GM12878 (cell line): ENCODE measurements around the gene REV1. TPM values are rescaled to one million over a fixed set of nuclear protein-coding genes. Genes with fewer than 3 reads are reported as not detected.

Experiments used
- ATAC-seq: fragments of 200-7000 bp; cut with Tn5 transposase; 3 replicates; pipeline ENCODE4 v1.9.1; 2020; ENCODE audit warnings: mild to moderate bottlenecking, moderate library complexity
- BruUV-seq: library from RNA; stranded (reverse); fragments of 400-500 nt; replicated peaks from 2 replicates; lab custom pipeline; 2021; lab: Mats Ljungman, UMichigan
- CTCF ChIA-PET: fragments of 300-600 bp; sonication (Branson Sonifier 250); formaldehyde crosslinking; extraction: SDS; loops from one replicate; lab custom pipeline; 2021; ENCODE audit warnings: inconsistent platforms; lab: Yijun Ruan, JAX
- POLR2A ChIA-PET: fragments of 350-600 bp; formaldehyde crosslinking; extraction: SDS; loops from one replicate; lab custom pipeline; 2021; ENCODE audit warnings: inconsistent platforms; lab: Charles Lee
- RAD21 ChIA-PET: fragments of 300-600 bp; sonication (Branson Sonifier 250); formaldehyde crosslinking; loops from one replicate; lab custom pipeline; 2023; ENCODE audit warnings: antibody characterized with exemption; ENCODE audit not compliant: unreplicated experiment; lab: Charles Lee
- SMC1A ChIA-PET: fragments of 300-600 bp; sonication (Branson Sonifier 250); formaldehyde crosslinking; loops from one replicate; lab custom pipeline; 2023; ENCODE audit not compliant: unreplicated experiment, uncharacterized antibody; lab: Charles Lee
- DNase-seq: peaks from one replicate; pipeline ENCODE4 v3.0.0-alpha.2; 2011; ENCODE audit warnings: low read depth, low spot score
- FAIRE-seq: peaks from 3 replicates; lab custom pipeline; 2011; peaks lifted over from hg19 to GRCh38; lab: Jason Lieb, UNC
- H2AFZ ChIP-seq: 2 replicates; pipeline ENCODE4 v1.6.0; 2011; ENCODE audit warnings: low read depth, low read length, control low read depth; ENCODE audit not compliant: control insufficient read depth
- H3K27ac ChIP-seq: 2 replicates; pipeline ENCODE4 v1.5.1; 2011; ENCODE audit warnings: control low read depth; ENCODE audit not compliant: control insufficient read depth, insufficient read depth
- H3K27me3 ChIP-seq, 2 experiments: replicated peaks in 1 of 2; 2 replicates each; pipeline versions ENCODE4 v1.6.0 to v1.6.1; 2011; ENCODE audit warnings: low read length in 1 of 2; ENCODE audit not compliant: control insufficient read depth in 2 of 2, insufficient read depth in 2 of 2
- H3K36me3 ChIP-seq, 2 experiments: 2 replicates each; pipeline ENCODE4 v1.5.1; 2011; ENCODE audit warnings: low read length in 1 of 2; ENCODE audit not compliant: control insufficient read depth in 2 of 2, insufficient read depth in 2 of 2
- H3K4me1 ChIP-seq: 2 replicates; pipeline ENCODE4 v1.6.1; 2011; ENCODE audit warnings: mild to moderate bottlenecking, low read length, moderate library complexity, mixed read lengths; ENCODE audit not compliant: control insufficient read depth, insufficient read depth
- H3K4me2 ChIP-seq: 2 replicates; pipeline ENCODE4 v1.6.0; 2011; ENCODE audit warnings: control low read depth; ENCODE audit not compliant: control insufficient read depth, insufficient read depth
- H3K4me3 ChIP-seq: fragments of 200-600 bp; sonication (generic); 2 replicates; pipeline ENCODE4 v1.5.1; 2016
- H3K79me2 ChIP-seq: 2 replicates; pipeline ENCODE4 v1.6.0; 2011; ENCODE audit warnings: low read length; ENCODE audit not compliant: control insufficient read depth, insufficient read depth
- H3K9ac ChIP-seq: 2 replicates; pipeline ENCODE4 v1.8.0; 2011; ENCODE audit warnings: low read length, control low read depth, mixed read lengths; ENCODE audit not compliant: control insufficient read depth, insufficient read depth
- H3K9me3 ChIP-seq: replicated peaks from 3 replicates; pipeline ENCODE4 v1.5.1; 2011; ENCODE audit warnings: mild to moderate bottlenecking, low read length; ENCODE audit not compliant: control insufficient read depth, insufficient read depth
- H4K20me1 ChIP-seq: 2 replicates; pipeline ENCODE4 v1.6.0; 2011; ENCODE audit not compliant: control insufficient read depth, insufficient read depth
- ASH2L ChIP-seq: fragments of 300-600, 200-600 bp; sonication (generic); IDR thresholded peaks from 2 replicates; pipeline ENCODE4 v1.6.1; 2017; ENCODE audit warnings: low read depth, mild to moderate bottlenecking, borderline replicate concordance
- CBX5 ChIP-seq: sonication (generic); IDR thresholded peaks from 2 replicates; pipeline ENCODE4 v1.6.1; 2016; ENCODE audit warnings: low read depth, moderate library complexity, mild to moderate bottlenecking, inconsistent platforms
- CHD4 ChIP-seq: fragments of 200-600 bp; sonication (generic); IDR thresholded peaks from 2 replicates; pipeline ENCODE4 v1.6.1; 2016; ENCODE audit warnings: mild to moderate bottlenecking
- CREM ChIP-seq: IDR thresholded peaks from 2 replicates; pipeline ENCODE4 v1.6.1; 2014; ENCODE audit warnings: antibody characterized with exemption, low read depth
- DPF2 ChIP-seq: fragments of 450-650 bp; IDR thresholded peaks from 2 replicates; pipeline ENCODE4 v1.6.1; 2017; ENCODE audit warnings: mild to moderate bottlenecking
- HDGF ChIP-seq: fragments of 450-650 bp; IDR thresholded peaks from 2 replicates; pipeline ENCODE4 v1.6.1; 2016; ENCODE audit warnings: antibody characterized with exemption
- MXI1 ChIP-seq: fragments of 150-350 bp; IDR thresholded peaks from 2 replicates; pipeline ENCODE4 v1.6.1; 2011; ENCODE audit warnings: low read depth, mild to moderate bottlenecking, inconsistent platforms, low read length, improper control_type of control experiment
- MYB ChIP-seq: fragments of 150-350 bp; IDR thresholded peaks from 2 replicates; pipeline ENCODE4 v1.6.1; 2014; ENCODE audit warnings: mild to moderate bottlenecking, low read depth, low read length, borderline replicate concordance
- NFYA ChIP-seq: IDR thresholded peaks from 2 replicates; pipeline ENCODE4 v1.6.1; 2011; ENCODE audit warnings: low read depth, mild to moderate bottlenecking, low read length, improper control_type of control experiment, borderline replicate concordance
- RELA ChIP-seq: fragments of 450-650 bp; IDR thresholded peaks from 2 replicates; pipeline ENCODE4 v1.8.0; 2014; ENCODE audit warnings: borderline replicate concordance; ENCODE audit not compliant: partially characterized antibody
- SMAD5 ChIP-seq: IDR thresholded peaks from 2 replicates; pipeline ENCODE4 v1.6.1; 2016; ENCODE audit warnings: antibody characterized with exemption, low read depth
- SMARCA5 ChIP-seq: fragments of 450-650 bp; IDR thresholded peaks from 2 replicates; pipeline ENCODE4 v1.6.1; 2017; ENCODE audit warnings: mild to moderate bottlenecking
- ZNF207 ChIP-seq: fragments of 450-650 bp; IDR thresholded peaks from 2 replicates; pipeline ENCODE4 v1.6.1; 2014; ENCODE audit warnings: antibody characterized with exemption, mild to moderate bottlenecking, borderline replicate concordance
- ZNF24 ChIP-seq: fragments of 450-650 bp; IDR thresholded peaks from 2 replicates; pipeline ENCODE4 v1.6.1; 2017; ENCODE audit warnings: antibody characterized with exemption, mild to moderate bottlenecking
- ZNF622 ChIP-seq: fragments of 450-650 bp; IDR thresholded peaks from 2 replicates; pipeline ENCODE4 v1.6.1; 2017; ENCODE audit warnings: mild to moderate bottlenecking, inconsistent platforms
- in situ Hi-C: fragments of 300-500 bp; cut with MboI; formaldehyde crosslinking; loops from 9 replicates; pipeline ENCODE4 v1.14.3; 2018; ENCODE audit warnings: mixed read lengths
- intact Hi-C: fragments of 100-400 bp; cut with micrococcal nuclease; formaldehyde crosslinking; loops from one replicate; pipeline ENCODE4 v1.14.2; 2022; ENCODE audit not compliant: unreplicated experiment
- polyA plus RNA-seq, 11 experiments: library from polyadenylated mRNA; depleted of rRNA in 4 of 11; unstranded in 6 of 11; stranded (reverse) in 5 of 11; fragments of >200 nt; fragmentation: Nextera tagmentation in 4 of 11; fragmentation: Illumina TruSeq in 1 of 11; extraction: Ambion mirVana in 4 of 11; extraction: Trizol in 1 of 11; gene quantifications; 1 replicate in 1 of 11; 2 replicates in 10 of 11; pipeline versions ENCODE4 v1.2.1 to v1.2.3, GENCODE V29; 2011 to 2016; ENCODE audit warnings: inconsistent platforms in 2 of 11, missing spikeins in 2 of 11, low read depth in 1 of 11
- total RNA-seq, 4 experiments: library from RNA; depleted of rRNA in 3 of 4; stranded (reverse); fragments of >200 nt in 3 of 4; fragmentation: Illumina TruSeq in 1 of 4; extraction: Trizol in 1 of 4; gene quantifications; 2 replicates each; pipeline versions ENCODE4 v1.2.1 to v1.2.3, GENCODE V29; 2013 to 2021
- TF ChIP-seq, protein P1 (sequence below): fragments of 150-350 bp; IDR thresholded peaks from 2 replicates; pipeline ENCODE4 v1.6.1; 2016; ENCODE audit warnings: low read depth, low read length
- TF ChIP-seq, protein P2 (sequence below): IDR thresholded peaks from 2 replicates; pipeline ENCODE4 v1.6.1; 2012; ENCODE audit warnings: low read depth, low read length, improper control_type of control experiment
- TF ChIP-seq, protein P3 (sequence below): IDR thresholded peaks from 2 replicates; pipeline ENCODE4 v1.6.1; 2011; ENCODE audit warnings: low read depth, mild to moderate bottlenecking, low read length, moderate library complexity, borderline replicate concordance; ENCODE audit errors: extremely low read depth

REV1 gene
- total and polyA plus RNA-seq, 10 of the 15 experiments (the other 5 are each of a cell fraction or from before 2014, with no cell fraction given), result 11.3 to 46.8 (median 29.0) TPM

GRCh38 chr2:99374747-99375146, 115.1 kb downstream of the REV1 start:
- BruUV-seq, result no TSS peak
- Histone ChIP-seq H3K4me3 (no peak overlapping the region), H3K9ac (no peak overlapping the region), H3K4me2 (no peak overlapping the region), H4K20me1 (no peaks in the 10 kb centered on the region), H3K27ac (no peak overlapping the region), H3K9me3 (no peaks in the 10 kb centered on the region), H3K4me1 (0 out of 2 replicates have a peak, but pooled peaks cover 4% of the 10 kb centered on the region), H2AFZ (no peak overlapping the region), H3K79me2 (no peaks in the 10 kb centered on the region), H3K27me3 (no peaks in the 10 kb centered on the region), H3K36me3 (peaks cover 3 to 21% of the 10 kb centered on the region in 2 experiments)
- CTCF ChIA-PET, result interaction anchor here (2.6 kb wide), 1 partner anchor 10 kb away, joined by 9 read pairs; no protein-coding TSS in a partner anchor
- intact Hi-C loops, result no loop called here
- no peak for ATAC-seq
- TF ChIP-seq CREM (no peak), CHD4 (no peak), ZNF622 (no peak), ZNF207 (no peak), ASH2L (no peak), MYB (no peak), MXI1 (no peak), NFYA (no peak), DPF2 (no peak), HDGF (no peak), CBX5 (no peak), SMARCA5 (no peak), ZNF24 (no peak), RELA (no peak), SMAD5 (no peak)
- TF ChIP-seq, protein P1, sequence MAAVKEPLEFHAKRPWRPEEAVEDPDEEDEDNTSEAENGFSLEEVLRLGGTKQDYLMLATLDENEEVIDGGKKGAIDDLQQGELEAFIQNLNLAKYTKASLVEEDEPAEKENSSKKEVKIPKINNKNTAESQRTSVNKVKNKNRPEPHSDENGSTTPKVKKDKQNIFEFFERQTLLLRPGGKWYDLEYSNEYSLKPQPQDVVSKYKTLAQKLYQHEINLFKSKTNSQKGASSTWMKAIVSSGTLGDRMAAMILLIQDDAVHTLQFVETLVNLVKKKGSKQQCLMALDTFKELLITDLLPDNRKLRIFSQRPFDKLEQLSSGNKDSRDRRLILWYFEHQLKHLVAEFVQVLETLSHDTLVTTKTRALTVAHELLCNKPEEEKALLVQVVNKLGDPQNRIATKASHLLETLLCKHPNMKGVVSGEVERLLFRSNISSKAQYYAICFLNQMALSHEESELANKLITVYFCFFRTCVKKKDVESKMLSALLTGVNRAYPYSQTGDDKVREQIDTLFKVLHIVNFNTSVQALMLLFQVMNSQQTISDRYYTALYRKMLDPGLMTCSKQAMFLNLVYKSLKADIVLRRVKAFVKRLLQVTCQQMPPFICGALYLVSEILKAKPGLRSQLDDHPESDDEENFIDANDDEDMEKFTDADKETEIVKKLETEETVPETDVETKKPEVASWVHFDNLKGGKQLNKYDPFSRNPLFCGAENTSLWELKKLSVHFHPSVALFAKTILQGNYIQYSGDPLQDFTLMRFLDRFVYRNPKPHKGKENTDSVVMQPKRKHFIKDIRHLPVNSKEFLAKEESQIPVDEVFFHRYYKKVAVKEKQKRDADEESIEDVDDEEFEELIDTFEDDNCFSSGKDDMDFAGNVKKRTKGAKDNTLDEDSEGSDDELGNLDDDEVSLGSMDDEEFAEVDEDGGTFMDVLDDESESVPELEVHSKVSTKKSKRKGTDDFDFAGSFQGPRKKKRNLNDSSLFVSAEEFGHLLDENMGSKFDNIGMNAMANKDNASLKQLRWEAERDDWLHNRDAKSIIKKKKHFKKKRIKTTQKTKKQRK, result no peak
- TF ChIP-seq, protein P2, sequence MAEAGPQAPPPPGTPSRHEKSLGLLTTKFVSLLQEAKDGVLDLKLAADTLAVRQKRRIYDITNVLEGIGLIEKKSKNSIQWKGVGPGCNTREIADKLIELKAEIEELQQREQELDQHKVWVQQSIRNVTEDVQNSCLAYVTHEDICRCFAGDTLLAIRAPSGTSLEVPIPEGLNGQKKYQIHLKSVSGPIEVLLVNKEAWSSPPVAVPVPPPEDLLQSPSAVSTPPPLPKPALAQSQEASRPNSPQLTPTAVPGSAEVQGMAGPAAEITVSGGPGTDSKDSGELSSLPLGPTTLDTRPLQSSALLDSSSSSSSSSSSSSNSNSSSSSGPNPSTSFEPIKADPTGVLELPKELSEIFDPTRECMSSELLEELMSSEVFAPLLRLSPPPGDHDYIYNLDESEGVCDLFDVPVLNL, result no peak
- TF ChIP-seq, protein P3, sequence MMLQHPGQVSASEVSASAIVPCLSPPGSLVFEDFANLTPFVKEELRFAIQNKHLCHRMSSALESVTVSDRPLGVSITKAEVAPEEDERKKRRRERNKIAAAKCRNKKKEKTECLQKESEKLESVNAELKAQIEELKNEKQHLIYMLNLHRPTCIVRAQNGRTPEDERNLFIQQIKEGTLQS, result no peak
- in situ Hi-C loops, result no loop called here
- SMC1A ChIA-PET, result interaction anchor here (1.2 to 2.4 kb wide), 5 partner anchors 8 to 38 kb away, joined by 3 to 11 read pairs (median 5); partner anchors contain the start of gene EIF5B
- POLR2A ChIA-PET, result no interaction called here
- no peak for FAIRE-seq
- no peak for DNase-seq
- RAD21 ChIA-PET, result interaction anchor here (0.8 kb wide), 1 partner anchor 27 kb away, joined by 3 read pairs; no protein-coding TSS in a partner anchor
